Measurements from ENCODE around the gene PGAM2. TPM values are rescaled to one million over a fixed set of nuclear protein-coding genes. Genes with fewer than 3 reads are reported as not detected.

PGAM2 gene
- total and polyA plus RNA-seq, 2 of the 13 experiments (the other 11 are each of a cell fraction or from before 2014, with no cell fraction given): 0.22 TPM; not detected in 1

DNA sequence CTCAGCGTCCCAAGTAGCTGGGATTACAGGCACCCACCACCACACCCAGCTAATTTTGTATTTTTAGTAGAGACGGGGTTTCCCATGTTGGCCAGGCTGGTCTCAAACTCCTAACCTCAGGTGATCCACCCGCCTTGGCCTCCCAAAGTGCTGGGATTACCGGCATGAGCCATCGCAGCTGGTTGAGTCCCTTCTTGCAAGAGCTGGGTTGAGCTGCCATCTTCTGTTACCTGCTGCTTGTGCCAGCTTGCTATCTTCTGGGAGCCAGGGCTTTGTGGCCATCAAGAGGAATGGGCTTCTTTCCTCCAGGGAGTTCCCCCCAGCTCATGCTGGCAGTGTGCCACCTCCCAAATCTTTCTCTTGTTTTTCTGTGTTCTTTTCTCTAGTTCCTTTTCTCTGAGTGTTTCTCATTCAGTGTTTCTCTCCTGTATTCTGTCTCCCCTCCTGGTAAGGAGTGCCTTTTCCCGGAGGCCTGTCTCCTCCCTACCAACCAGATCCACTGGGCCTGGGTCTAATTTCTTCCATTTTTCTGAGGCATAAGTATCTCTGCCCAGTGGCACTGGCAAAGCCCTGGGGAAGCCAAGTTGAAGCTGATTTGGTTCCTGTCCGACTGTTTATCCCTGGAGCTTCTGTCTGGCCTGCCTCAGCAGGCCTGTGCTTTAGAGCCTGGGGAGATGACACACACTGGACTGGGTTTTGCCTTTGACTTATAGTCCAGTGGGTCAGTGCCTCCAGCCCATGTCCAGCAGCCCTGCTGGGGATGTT, 17.2 kb downstream of the PGAM2 start:
- TF ChIP-seq ZNF546 (CRISPR knock-in tag; conservative IDR thresholded peaks at IDR 0.05) (no peak), CAMTA2 (CRISPR knock-in tag; IDR thresholded peaks at IDR 0.05; ENCODE audit: borderline replicate concordance) (no peak), NR3C1 (CRISPR knock-in tag; IDR thresholded peaks at IDR 0.05) (no peak), ZNF607 (CRISPR knock-in tag; IDR thresholded peaks at IDR 0.05; ENCODE audit: borderline replicate concordance) (no peak), SRSF1 (optimal IDR thresholded peaks at IDR 0.05; ENCODE audit: low read depth, low read length) (no peak)
- TF ChIP-seq, protein P1, sequence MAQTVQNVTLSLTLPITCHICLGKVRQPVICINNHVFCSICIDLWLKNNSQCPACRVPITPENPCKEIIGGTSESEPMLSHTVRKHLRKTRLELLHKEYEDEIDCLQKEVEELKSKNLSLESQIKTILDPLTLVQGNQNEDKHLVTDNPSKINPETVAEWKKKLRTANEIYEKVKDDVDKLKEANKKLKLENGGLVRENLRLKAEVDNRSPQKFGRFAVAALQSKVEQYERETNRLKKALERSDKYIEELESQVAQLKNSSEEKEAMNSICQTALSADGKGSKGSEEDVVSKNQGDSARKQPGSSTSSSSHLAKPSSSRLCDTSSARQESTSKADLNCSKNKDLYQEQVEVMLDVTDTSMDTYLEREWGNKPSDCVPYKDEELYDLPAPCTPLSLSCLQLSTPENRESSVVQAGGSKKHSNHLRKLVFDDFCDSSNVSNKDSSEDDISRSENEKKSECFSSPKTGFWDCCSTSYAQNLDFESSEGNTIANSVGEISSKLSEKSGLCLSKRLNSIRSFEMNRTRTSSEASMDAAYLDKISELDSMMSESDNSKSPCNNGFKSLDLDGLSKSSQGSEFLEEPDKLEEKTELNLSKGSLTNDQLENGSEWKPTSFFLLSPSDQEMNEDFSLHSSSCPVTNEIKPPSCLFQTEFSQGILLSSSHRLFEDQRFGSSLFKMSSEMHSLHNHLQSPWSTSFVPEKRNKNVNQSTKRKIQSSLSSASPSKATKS (CRISPR knock-in tag; IDR thresholded peaks at IDR 0.05): no peak
- Histone ChIP-seq H3K36me3 (replicated peaks in 1 of 2; ENCODE audit: control insufficient read depth in 1 of 2, insufficient read depth in 2 of 2, low read length in 2 of 2) (peaks cover 16 to 40% of the 10 kb centered on the region in 2 experiments; a peak in 4 of 5 replicates), H3K27me3 (ENCODE audit: control insufficient read depth in 1 of 2, insufficient read depth in 2 of 2, low read length in 2 of 2) (no peaks in the 10 kb centered on the region; a peak in 1 of 5 replicates), H2AFZ (ENCODE audit: low read length) (no peak overlapping the region), H3K9me3 (ENCODE audit: low read length) (no peaks in the 10 kb centered on the region), H3K4me2 (ENCODE audit: low read depth, low read length) (no peak overlapping the region), H3K27ac (ENCODE audit: extremely low read length, insufficient read depth, low read length) (no peak overlapping the region), H4K20me1 (ENCODE audit: insufficient read depth, low read length) (no peaks in the 10 kb centered on the region), H3K4me1 (ENCODE audit: insufficient read depth, low read length) (peaks cover 34% of the 10 kb centered on the region), H3K4me3 (replicated peaks in 1 of 3; ENCODE audit: insufficient read depth in 1 of 3, low read depth in 2 of 3, low read length in 3 of 3) (no peak overlapping the region), H3K9ac (ENCODE audit: insufficient read depth, low read depth, low read length) (no peak overlapping the region), H3K79me2 (ENCODE audit: insufficient read depth, low read length) (peaks cover 27% of the 10 kb centered on the region)
- in situ Hi-C loops (cut with HindIII; ENCODE audit: extremely low pct_ligation_motif_present, low pct_unique_long_range_greater_than_20kb) (no loop called here), intact Hi-C loops (cut with micrococcal nuclease; ENCODE audit: unreplicated experiment) (no loop called here)
- WGBS (ENCODE audit: low lambda C conversion rate): 94% methylated on average over 7 of the region's 7 CpGs
- ATAC-seq: no peak
- POLR2A ChIA-PET: no interaction called here
- no peak for FAIRE-seq
- no TSS peak for BruUV-seq (replicated peaks)
- no peak for DNase-seq (ENCODE audit: low spot score)
- CTCF ChIA-PET (ENCODE audit: low intra/inter-chr PET ratio, low total read pairs): no interaction called here

All from HepG2 (cell line).